ENCODE data around the gene RELCH. TPM values are rescaled to one million over a fixed set of nuclear protein-coding genes. Genes with fewer than 3 reads are reported as not detected.

The RELCH gene
- total and polyA plus RNA-seq, 4 donors: 11.6 to 69.2 (median 22.3) TPM

GRCh38 chr18:62332431-62332830, 145.4 kb downstream of the RELCH start:
- H3K9me3 ChIP-seq (ENCODE audit: control insufficient read depth in 4 of 4, insufficient read depth in 3 of 4, low read length in 3 of 4): no peaks in the 10 kb centered on the region
- peaks cover 0 to 14% (median 4%) of the 10 kb centered on the region in 5 donors for H3K4me1 ChIP-seq (ENCODE audit: control insufficient read depth in 5 of 5, insufficient read depth in 5 of 5, low read length in 5 of 5)
- no peaks in the 10 kb centered on the region for H3K36me3 ChIP-seq (ENCODE audit: control insufficient read depth in 4 of 4, insufficient read depth in 4 of 4, low read length in 4 of 4)
- no peak for ATAC-seq (ENCODE audit: insufficient read depth, low FRiP score)
- WGBS, 2 donors: 24 to 48% methylated on average over 3 of the region's 3 CpGs
- peaks cover 0 to 21% (median 15%) of the 10 kb centered on the region in 3 donors for H3K27me3 ChIP-seq (ENCODE audit: control insufficient read depth in 3 of 3, insufficient read depth in 3 of 3, low read length in 2 of 3)
- no peak for TF ChIP-seq CTCF (IDR thresholded peaks at IDR 0.05; ENCODE audit: control extremely low read depth, extremely low read depth)
- DNase-seq: no peak
- H3K4me3 ChIP-seq: no peak overlapping the region
- no peak overlapping the region for H3K9ac ChIP-seq (ENCODE audit: insufficient read depth in 1 of 2, low read length in 2 of 2)
- H3K27ac ChIP-seq (ENCODE audit: low read depth in 1 of 2, low read length in 1 of 2): no peak overlapping the region

GRCh38 chr18:62332964-62333695, 146.1 kb downstream of the RELCH start:
- Histone ChIP-seq H3K4me3 (no peak overlapping the region), H3K4me1 (ENCODE audit: control insufficient read depth in 5 of 5, insufficient read depth in 5 of 5, low read length in 5 of 5) (peaks cover 0 to 14% (median 4%) of the 10 kb centered on the region in 5 donors), H3K36me3 (ENCODE audit: control insufficient read depth in 4 of 4, insufficient read depth in 4 of 4, low read length in 4 of 4) (no peaks in the 10 kb centered on the region), H3K27me3 (ENCODE audit: control insufficient read depth in 3 of 3, insufficient read depth in 3 of 3, low read length in 2 of 3) (peaks cover 0 to 21% (median 9%) of the 10 kb centered on the region in 3 donors), H3K27ac (ENCODE audit: low read depth in 1 of 2, low read length in 1 of 2) (no peak overlapping the region), H3K9ac (ENCODE audit: insufficient read depth in 1 of 2, low read length in 2 of 2) (no peak overlapping the region), H3K9me3 (ENCODE audit: control insufficient read depth in 4 of 4, insufficient read depth in 3 of 4, low read length in 3 of 4) (no peaks in the 10 kb centered on the region)
- no peak for TF ChIP-seq CTCF (IDR thresholded peaks at IDR 0.05; ENCODE audit: control extremely low read depth, extremely low read depth)
- 86 to 90% methylated on average over 13 of the region's 13 CpGs for WGBS, 2 donors
- ATAC-seq (ENCODE audit: insufficient read depth, low FRiP score) (no peak), DNase-seq (no peak)

- no peak for TF ChIP-seq CTCF (IDR thresholded peaks at IDR 0.05; ENCODE audit: control extremely low read depth, extremely low read depth)
- no peak overlapping the region for H3K4me3 ChIP-seq
- peaks cover 0 to 20% (median 6%) of the 10 kb centered on the region in 3 donors for H3K27me3 ChIP-seq (ENCODE audit: control insufficient read depth in 3 of 3, insufficient read depth in 3 of 3, low read length in 2 of 3)
- no peak for DNase-seq
- no peak overlapping the region for H3K9ac ChIP-seq (ENCODE audit: insufficient read depth in 1 of 2, low read length in 2 of 2)
- ATAC-seq (ENCODE audit: insufficient read depth, low FRiP score): no peak
- no peaks in the 10 kb centered on the region for H3K36me3 ChIP-seq (ENCODE audit: control insufficient read depth in 4 of 4, insufficient read depth in 4 of 4, low read length in 4 of 4)
- H3K27ac ChIP-seq (ENCODE audit: low read depth in 1 of 2, low read length in 1 of 2): no peak overlapping the region
- H3K9me3 ChIP-seq (ENCODE audit: control insufficient read depth in 4 of 4, insufficient read depth in 3 of 4, low read length in 3 of 4): no peaks in the 10 kb centered on the region
- H3K4me1 ChIP-seq (ENCODE audit: control insufficient read depth in 5 of 5, insufficient read depth in 5 of 5, low read length in 5 of 5): peaks cover 0 to 10% (median 2%) of the 10 kb centered on the region in 5 donors
- 84% methylated on average over 8 of the region's 8 CpGs for WGBS, 2 donors
Measured at GRCh38 chr18:62334120-62334519, 147.1 kb downstream of the RELCH start.
